SJCRH30 (cell line): ENCODE data around the gene LRP1-AS. TPM values are rescaled to one million over a fixed set of nuclear protein-coding genes. Genes with fewer than 3 reads are reported as not detected.

Source experiments
- DNase-seq, 2 experiments: peaks; one replicate each; pipeline ENCODE4 v3.0.0-alpha.2; 2015 to 2020
- H3K27ac ChIP-seq: fragments of 250-450 bp; sonication (Bioruptor Pico); 2 replicates; pipeline ENCODE4 v1.5.1; 2020; ENCODE audit warnings: mild to moderate bottlenecking, moderate library complexity
- H3K27me3 ChIP-seq: fragments of 250-450 bp; sonication (Bioruptor Pico); 2 replicates; pipeline ENCODE4 v1.5.1; 2020; ENCODE audit warnings: mild to moderate bottlenecking, moderate library complexity
- H3K36me3 ChIP-seq: fragments of 250-450 bp; sonication (Bioruptor Pico); 2 replicates; pipeline ENCODE4 v1.5.1; 2020; ENCODE audit warnings: mild to moderate bottlenecking, moderate library complexity
- H3K4me1 ChIP-seq: fragments of 250-450 bp; sonication (Bioruptor Pico); 2 replicates; pipeline ENCODE4 v1.5.1; 2020; ENCODE audit warnings: mild to moderate bottlenecking, moderate library complexity
- H3K4me3 ChIP-seq: fragments of 250-450 bp; sonication (Bioruptor Pico); 2 replicates; pipeline ENCODE4 v1.5.1; 2020; ENCODE audit warnings: mild to moderate bottlenecking, moderate library complexity
- H3K9me3 ChIP-seq: fragments of 250-450 bp; sonication (Bioruptor Pico); replicated peaks from 2 replicates; pipeline ENCODE4 v1.5.1; 2020; ENCODE audit warnings: mild to moderate bottlenecking, moderate library complexity
- total RNA-seq: library from RNA; depleted of rRNA; stranded (reverse); fragments of >200 nt; shearing (Covaris generic); gene quantifications from 2 replicates; pipeline ENCODE4 v1.2.3, GENCODE V29; 2014; rRNA removed

The LRP1-AS gene
- 1.1 and 1.3 TPM in 2 replicates for total RNA-seq

DNA sequence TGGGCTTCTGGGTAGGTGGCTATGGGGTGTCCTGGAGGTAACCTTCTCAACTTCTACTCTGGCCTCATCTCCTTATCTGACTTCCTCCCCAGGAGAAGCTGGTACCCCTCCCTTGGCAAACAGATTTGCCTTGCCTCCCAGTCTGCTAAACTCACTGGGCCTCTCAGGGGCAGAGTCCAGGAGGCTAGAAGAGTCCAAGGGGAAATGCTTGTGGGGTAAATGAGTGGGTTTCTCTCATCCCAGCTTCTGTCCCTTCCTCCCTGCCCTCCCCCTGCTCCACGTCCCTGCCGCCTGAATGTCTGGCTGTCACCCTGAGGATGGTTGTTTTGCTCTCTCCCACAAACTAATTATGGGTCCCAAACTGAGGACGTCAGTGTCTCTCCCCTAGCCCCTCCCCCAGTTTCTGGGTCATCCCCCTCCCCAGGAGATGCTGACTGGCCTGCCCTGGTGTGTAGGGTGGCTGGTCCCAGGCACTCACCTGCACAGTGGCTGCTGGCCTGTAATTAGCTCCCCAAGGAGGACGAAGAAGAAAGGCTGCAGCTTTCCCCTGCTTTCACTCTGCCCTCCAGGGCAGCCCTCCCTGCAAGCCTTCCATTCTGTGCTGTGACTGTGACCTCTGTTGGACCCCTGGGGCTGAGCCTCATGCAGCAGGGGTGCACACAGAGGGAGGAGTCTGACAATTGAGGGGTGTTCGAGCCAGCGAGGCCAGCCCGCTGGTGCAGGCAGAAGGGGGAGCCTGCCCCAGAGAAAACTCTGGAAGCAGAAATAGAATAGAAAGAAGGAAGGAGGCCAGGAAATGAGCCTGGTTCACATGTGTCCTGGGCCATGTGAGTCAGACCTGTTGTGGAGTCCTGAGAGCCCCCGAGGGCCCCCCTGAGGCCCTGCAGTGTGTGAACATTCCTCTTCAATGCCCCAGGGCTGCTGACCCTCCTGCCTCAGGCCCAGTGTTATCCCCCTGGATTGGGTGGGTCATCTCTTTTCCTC, at the start of gene LRP1-AS:
Gene LRP1-AS, minus strand, starts transcription at position 659 of the 984 bp plus-strand sequence.
- no peak within 1 kb of the TSS for H3K4me3 ChIP-seq
- peak in 1 of 2 experiments; percentile 68 for DNase-seq
- H3K27ac ChIP-seq: no peak within 1 kb of the TSS
- no peaks in the 10 kb centered on the region for H3K27me3 ChIP-seq
- no peaks in the 10 kb centered on the region for H3K9me3 ChIP-seq
- peaks cover 36% of the 10 kb centered on the region for H3K36me3 ChIP-seq
- H3K4me1 ChIP-seq: peaks cover 6% of the 10 kb centered on the region; the same call in 1 of the 2 replicates

DNA sequence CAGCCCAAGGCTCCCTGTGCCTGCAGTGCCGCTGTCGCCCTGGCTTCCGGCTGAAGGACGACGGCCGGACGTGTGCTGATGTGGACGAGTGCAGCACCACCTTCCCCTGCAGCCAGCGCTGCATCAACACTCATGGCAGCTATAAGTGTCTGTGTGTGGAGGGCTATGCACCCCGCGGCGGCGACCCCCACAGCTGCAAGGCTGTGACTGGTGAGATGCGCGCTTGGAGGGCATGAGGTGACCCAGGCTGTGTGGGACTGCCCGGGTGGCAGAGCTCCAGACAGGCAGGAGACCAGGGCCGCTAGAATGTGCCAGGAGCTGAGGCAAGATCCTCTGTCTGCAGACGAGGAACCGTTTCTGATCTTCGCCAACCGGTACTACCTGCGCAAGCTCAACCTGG, 49.5 kb upstream of the LRP1-AS start:
- Histone ChIP-seq H3K4me1 (peaks cover 25% of the 10 kb centered on the region), H3K27me3 (no peaks in the 10 kb centered on the region), H3K4me3 (no peak overlapping the region), H3K27ac (no peak overlapping the region), H3K36me3 (peaks cover 9% of the 10 kb centered on the region), H3K9me3 (no peaks in the 10 kb centered on the region)
- no peak for DNase-seq

DNA sequence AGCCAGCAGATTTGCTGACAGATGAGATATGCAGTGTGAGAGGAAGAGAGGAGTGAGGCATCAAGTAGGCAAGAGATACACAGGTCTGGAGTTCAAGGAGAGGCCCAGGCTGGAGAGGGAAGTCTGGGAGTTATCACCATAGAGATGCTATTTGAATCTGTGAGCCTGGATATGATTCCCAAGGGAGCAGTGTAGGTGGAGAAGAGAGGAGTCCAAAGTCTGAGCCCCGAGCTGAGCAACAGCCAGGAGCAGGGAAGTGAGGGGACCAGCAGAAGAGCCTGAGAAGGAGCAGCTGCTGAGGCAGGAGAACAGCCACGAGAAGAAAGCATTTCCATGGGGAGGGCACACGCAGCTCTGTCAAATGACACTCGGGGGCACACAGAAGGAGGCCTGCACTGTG, 49.0 kb upstream of the LRP1-AS start:
- DNase-seq: no peak
- H3K36me3 ChIP-seq: peaks cover 10% of the 10 kb centered on the region
- H3K4me1 ChIP-seq: peaks cover 25% of the 10 kb centered on the region
- no peak overlapping the region for H3K4me3 ChIP-seq
- H3K27ac ChIP-seq: no peak overlapping the region
- H3K9me3 ChIP-seq: no peaks in the 10 kb centered on the region
- H3K27me3 ChIP-seq: no peaks in the 10 kb centered on the region

DNA sequence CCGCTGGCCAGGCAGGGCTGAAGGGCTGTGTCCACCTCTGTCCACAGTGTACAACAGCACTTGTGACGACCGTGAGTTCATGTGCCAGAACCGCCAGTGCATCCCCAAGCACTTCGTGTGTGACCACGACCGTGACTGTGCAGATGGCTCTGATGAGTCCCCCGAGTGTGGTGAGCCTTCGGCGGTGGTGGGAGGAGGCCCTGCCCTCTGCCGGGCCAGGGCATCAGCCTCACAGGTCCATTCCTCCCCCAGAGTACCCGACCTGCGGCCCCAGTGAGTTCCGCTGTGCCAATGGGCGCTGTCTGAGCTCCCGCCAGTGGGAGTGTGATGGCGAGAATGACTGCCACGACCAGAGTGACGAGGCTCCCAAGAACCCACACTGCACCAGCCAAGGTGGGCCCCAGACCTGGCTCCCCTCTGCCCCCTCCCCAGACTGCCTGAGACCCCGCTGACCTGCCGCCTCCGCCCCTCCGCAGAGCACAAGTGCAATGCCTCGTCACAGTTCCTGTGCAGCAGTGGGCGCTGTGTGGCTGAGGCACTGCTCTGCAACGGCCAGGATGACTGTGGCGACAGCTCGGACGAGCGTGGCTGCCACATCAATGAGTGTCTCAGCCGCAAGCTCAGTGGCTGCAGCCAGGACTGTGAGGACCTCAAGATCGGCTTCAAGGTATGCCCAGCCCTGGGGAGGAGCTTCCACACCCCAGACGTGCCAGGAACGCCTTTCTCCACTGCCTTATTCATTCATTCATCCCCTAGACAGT, 48.4 kb upstream of the LRP1-AS start:
- no peak for DNase-seq
- Histone ChIP-seq H3K27ac (no peak overlapping the region), H3K27me3 (no peaks in the 10 kb centered on the region), H3K4me3 (no peak overlapping the region), H3K4me1 (peaks cover 25% of the 10 kb centered on the region), H3K9me3 (no peaks in the 10 kb centered on the region), H3K36me3 (peaks cover 10% of the 10 kb centered on the region)

DNA sequence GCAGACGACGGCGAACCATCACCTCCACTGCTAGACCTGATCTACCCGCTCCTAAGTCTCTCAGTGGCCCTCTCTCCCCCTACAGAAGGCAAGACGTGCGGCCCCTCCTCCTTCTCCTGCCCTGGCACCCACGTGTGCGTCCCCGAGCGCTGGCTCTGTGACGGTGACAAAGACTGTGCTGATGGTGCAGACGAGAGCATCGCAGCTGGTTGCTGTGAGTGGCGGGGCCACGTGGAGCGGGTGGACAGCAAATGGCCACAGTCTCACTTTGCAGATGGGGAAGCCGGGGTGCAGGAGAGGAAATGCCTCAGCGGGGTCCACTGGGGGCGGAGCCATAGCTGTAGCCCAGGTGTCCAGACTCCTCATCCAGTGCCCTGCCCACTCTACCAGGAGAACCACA, 47.8 kb upstream of the LRP1-AS start:
- peaks cover 10% of the 10 kb centered on the region for H3K36me3 ChIP-seq
- no peak overlapping the region for H3K27ac ChIP-seq
- DNase-seq: peak; percentile 80 to 83
- H3K4me1 ChIP-seq: peaks cover 25% of the 10 kb centered on the region
- no peaks in the 10 kb centered on the region for H3K27me3 ChIP-seq
- H3K9me3 ChIP-seq: no peaks in the 10 kb centered on the region
- H3K4me3 ChIP-seq: no peak overlapping the region

DNA sequence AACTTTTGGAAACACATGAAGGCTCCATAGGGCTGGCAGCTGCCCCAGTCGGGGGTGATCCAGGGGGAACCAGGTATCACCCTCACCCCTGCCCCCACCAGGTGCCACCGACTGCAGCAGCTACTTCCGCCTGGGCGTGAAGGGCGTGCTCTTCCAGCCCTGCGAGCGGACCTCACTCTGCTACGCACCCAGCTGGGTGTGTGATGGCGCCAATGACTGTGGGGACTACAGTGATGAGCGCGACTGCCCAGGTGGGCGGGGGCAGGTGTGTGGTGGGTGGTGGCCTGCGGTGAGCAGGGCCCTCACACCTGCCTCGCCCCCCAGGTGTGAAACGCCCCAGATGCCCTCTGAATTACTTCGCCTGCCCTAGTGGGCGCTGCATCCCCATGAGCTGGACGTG, 46.8 kb upstream of the LRP1-AS start:
- Histone ChIP-seq H3K9me3 (no peaks in the 10 kb centered on the region), H3K4me1 (peaks cover 25% of the 10 kb centered on the region), H3K36me3 (peaks cover 10% of the 10 kb centered on the region), H3K27me3 (no peaks in the 10 kb centered on the region), H3K4me3 (peak overlapping the region; percentile 5), H3K27ac (peak overlapping the region; percentile 41)
- DNase-seq: no peak

DNA sequence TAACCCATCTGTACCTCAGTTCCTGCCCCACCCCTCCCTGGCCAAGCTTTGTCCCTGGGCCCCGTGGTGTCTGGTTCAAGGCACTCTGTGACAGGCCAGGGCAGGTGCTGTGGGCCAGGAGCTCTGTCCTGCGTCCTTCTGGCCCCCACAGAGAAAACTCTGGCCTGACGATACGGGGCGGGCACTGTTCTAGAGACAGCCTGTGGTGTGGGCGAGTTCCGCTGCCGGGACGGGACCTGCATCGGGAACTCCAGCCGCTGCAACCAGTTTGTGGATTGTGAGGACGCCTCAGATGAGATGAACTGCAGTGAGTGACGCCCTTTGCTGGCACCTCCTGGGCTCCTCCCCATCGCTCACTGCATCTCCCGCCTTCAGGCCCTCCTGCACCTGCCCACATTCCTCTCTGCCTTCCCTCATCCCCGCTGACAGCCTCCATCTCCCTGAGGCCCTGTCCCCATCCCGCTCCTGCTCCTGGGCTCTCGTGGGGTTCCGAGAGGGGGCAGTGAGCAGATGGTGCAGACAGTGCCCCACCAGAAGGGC, 46.4 kb upstream of the LRP1-AS start:
- Histone ChIP-seq H3K27ac (peak overlapping the region; percentile 41), H3K9me3 (no peaks in the 10 kb centered on the region), H3K36me3 (peaks cover 8% of the 10 kb centered on the region), H3K4me3 (peak overlapping the region; percentile 5), H3K4me1 (peaks cover 25% of the 10 kb centered on the region), H3K27me3 (no peaks in the 10 kb centered on the region)
- DNase-seq: peak; percentile 98 to 99

DNA sequence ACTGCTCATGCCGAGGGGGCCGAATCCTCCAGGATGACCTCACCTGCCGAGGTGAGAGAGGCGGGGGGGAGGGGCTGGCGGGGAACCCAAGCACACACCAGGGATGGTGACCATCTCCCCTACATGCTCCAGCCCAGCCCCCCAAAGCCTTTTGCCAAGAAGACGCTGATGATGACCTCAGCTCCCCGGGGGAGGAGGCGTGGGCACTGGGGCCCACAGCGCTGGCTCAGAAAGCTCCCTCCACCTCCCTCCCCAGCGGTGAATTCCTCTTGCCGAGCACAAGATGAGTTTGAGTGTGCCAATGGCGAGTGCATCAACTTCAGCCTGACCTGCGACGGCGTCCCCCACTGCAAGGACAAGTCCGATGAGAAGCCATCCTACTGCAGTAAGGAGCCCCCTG, 45.5 kb upstream of the LRP1-AS start:
- Histone ChIP-seq H3K27me3 (no peaks in the 10 kb centered on the region), H3K4me3 (no peak overlapping the region), H3K9me3 (no peaks in the 10 kb centered on the region), H3K4me1 (peaks cover 28% of the 10 kb centered on the region), H3K27ac (no peak overlapping the region), H3K36me3 (peaks cover 5% of the 10 kb centered on the region)
- DNase-seq: no peak

DNA sequence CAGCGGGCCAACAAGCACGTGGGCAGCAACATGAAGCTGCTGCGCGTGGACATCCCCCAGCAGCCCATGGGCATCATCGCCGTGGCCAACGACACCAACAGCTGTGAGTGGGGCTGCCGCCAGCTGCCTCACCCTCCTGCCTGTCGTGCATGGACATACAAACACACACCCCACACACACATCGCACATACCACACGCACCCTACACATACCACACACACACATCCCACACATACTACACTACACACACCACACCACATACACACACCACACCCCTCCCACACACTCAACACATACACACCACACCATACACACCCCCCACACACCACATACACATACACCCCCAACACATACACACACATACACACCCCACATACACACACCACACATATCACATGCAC, 44.0 kb upstream of the LRP1-AS start:
- Histone ChIP-seq H3K36me3 (peaks cover 5% of the 10 kb centered on the region), H3K27me3 (no peaks in the 10 kb centered on the region), H3K4me1 (peaks cover 34% of the 10 kb centered on the region), H3K9me3 (no peaks in the 10 kb centered on the region), H3K27ac (no peak overlapping the region), H3K4me3 (no peak overlapping the region)
- DNase-seq: peak; percentile 79 to 83

DNA sequence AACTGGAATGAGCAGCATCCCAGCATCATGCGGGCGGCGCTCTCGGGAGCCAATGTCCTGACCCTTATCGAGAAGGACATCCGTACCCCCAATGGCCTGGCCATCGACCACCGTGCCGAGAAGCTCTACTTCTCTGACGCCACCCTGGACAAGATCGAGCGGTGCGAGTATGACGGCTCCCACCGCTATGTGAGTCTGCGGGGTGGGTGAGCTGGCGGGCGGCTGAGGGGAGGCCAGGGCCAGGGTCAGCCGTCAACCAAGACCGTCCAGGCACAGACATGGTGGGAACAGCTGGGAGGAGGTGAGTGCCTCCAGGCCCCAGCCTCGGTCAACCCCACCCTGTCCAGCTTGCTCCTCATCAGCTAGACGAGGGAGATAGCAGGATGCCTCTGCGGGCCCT, 43.4 kb upstream of the LRP1-AS start:
- peaks cover 34% of the 10 kb centered on the region for H3K4me1 ChIP-seq
- H3K36me3 ChIP-seq: peaks cover 5% of the 10 kb centered on the region
- no peak for DNase-seq
- H3K4me3 ChIP-seq: no peak overlapping the region
- no peaks in the 10 kb centered on the region for H3K9me3 ChIP-seq
- H3K27ac ChIP-seq: no peak overlapping the region
- H3K27me3 ChIP-seq: no peaks in the 10 kb centered on the region

DNA sequence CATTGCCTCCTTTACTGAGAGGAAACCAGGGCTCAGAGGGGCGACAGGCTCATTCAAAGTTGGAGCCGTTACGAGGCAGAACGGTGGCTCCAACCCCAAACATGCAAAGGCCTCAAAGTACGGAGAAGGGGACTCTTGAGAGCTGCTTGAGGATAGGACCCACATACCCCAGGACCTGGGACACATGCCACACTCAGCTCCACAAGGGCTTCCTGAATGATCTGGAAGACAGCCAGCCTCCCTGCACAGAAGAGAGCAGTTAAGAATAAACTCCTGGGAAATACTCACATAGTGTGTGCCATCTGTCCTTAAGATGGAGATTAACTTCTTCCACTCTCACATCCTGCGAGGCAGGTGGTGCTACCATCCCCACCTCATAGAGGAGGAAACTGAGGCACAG, 42.6 kb upstream of the LRP1-AS start:
- H3K4me3 ChIP-seq: no peak overlapping the region
- H3K27me3 ChIP-seq: no peaks in the 10 kb centered on the region
- H3K27ac ChIP-seq: no peak overlapping the region
- H3K9me3 ChIP-seq: no peaks in the 10 kb centered on the region
- DNase-seq: peak in 1 of 2 experiments; percentile 76
- H3K36me3 ChIP-seq: peaks cover 5% of the 10 kb centered on the region
- peaks cover 32% of the 10 kb centered on the region for H3K4me1 ChIP-seq

DNA sequence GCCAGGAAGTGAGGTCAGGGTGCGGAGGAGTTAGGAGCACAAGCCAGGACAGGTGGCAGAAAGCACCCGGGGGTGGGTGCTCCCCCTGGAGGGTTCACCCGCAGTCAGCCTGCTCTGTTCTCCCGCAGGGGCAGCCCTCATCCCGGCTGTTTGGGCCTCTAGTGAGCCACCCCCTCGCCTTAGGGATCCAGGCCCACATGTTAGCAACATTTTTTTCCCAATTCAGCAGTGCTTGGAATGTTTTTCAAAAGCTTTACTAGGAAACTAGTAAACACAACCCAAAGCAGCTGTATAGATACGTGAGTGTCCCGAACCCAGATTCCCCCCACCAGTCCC, 40.6 kb upstream of the LRP1-AS start:
- Histone ChIP-seq H3K36me3 (peaks cover 5% of the 10 kb centered on the region), H3K27ac (no peak overlapping the region), H3K4me1 (peaks cover 12% of the 10 kb centered on the region), H3K9me3 (no peaks in the 10 kb centered on the region), H3K4me3 (no peak overlapping the region), H3K27me3 (no peaks in the 10 kb centered on the region)
- DNase-seq: no peak

DNA sequence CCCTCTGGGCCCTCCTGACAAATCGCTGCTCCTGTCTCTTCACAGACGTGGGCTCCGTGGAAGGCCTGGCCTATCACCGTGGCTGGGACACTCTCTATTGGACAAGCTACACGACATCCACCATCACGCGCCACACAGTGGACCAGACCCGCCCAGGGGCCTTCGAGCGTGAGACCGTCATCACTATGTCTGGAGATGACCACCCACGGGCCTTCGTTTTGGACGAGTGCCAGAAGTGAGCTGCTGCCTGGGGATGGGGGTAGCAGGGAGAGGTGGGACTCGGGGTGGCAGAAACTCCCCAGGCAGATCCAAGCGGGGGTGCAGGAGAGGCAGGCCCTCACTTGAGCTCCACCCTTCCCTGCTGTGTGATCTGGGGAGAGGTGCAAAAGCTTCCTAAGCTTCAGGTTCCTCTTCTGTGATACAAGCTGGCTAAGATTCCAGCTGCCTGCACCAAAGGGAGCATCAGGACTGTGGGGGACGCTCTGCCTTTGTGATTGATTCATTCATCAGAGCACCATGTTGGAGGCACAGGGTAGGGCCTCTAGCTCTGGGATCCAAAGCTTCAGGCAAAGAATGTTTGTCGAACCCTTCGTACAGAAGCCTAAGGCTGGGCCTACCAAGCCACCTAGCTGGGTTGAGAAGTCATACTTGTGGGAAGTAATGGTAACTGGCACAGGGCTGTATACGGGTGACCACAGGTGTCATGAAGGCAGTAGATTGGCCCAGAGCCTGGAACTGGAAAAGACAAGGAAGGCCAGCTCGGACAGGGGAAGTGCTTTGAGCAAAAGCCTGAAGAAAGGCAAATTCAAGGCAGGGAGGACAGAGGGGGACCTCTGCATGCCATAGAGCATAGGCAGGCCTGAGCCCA, 40.0 kb upstream of the LRP1-AS start:
- H3K4me3 ChIP-seq: no peak overlapping the region
- H3K27ac ChIP-seq: no peak overlapping the region
- peak; percentile 77 to 78 for DNase-seq
- no peaks in the 10 kb centered on the region for H3K9me3 ChIP-seq
- H3K27me3 ChIP-seq: no peaks in the 10 kb centered on the region
- peaks cover 9% of the 10 kb centered on the region; the same call in 1 of the 2 replicates for H3K4me1 ChIP-seq
- H3K36me3 ChIP-seq: peaks cover 5% of the 10 kb centered on the region

DNA sequence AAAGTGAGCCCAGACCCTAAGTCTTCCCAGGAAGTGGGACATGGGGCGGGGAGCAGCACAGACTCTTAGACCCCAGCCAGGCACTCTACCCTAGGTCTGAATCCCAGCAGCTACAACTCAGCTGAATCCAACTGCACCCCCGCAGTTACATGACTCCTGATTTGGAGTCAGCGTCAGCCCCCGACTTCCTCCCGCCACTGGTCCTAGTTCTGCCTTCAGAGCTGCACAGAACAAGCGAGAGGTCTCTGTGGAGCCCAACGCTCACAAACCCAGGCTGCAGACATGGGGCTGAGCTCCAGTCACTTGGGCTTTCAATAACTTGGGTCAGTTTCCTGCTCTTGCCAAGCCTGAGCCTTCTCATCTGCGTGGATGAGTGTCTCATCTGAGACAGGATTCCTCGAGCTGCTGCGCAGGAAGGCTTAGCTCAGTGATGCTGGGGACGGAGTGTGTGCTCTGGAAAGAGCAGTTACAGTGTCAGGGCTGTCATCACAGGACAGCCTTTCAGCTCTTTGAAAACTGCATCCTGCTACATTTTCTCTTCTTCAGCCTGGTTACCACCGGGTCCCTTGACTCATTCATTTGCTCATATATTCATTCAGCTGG, 38.6 kb upstream of the LRP1-AS start:
- Histone ChIP-seq H3K36me3 (no peaks in the 10 kb centered on the region), H3K4me3 (no peak overlapping the region), H3K27ac (no peak overlapping the region), H3K9me3 (no peaks in the 10 kb centered on the region), H3K4me1 (peaks cover 9% of the 10 kb centered on the region; the same call in 1 of the 2 replicates), H3K27me3 (no peaks in the 10 kb centered on the region)
- DNase-seq: no peak
